ENCODE measurements around the gene FAM162B.
"Not testable (repeated sequence)": the region's sequence is repeated elsewhere in the genome, so short reads cannot be mapped to it uniquely, and the experiment has no call there.

FAM162B gene

GRCh38 chr6:116761779-116762178 lies 3.7 kb downstream of the FAM162B start:
- no peak overlapping the region for H3K9ac ChIP-seq (ENCODE audit: low read depth, low read length)
- no peak overlapping the region for H3K4me2 ChIP-seq (ENCODE audit: insufficient read depth, low read length)
- no peak for TF ChIP-seq EZH2 (IDR thresholded peaks at IDR 0.05; ENCODE audit: borderline replicate concordance, low read depth, low read length, severe bottlenecking)
- TF ChIP-seq, protein P1, sequence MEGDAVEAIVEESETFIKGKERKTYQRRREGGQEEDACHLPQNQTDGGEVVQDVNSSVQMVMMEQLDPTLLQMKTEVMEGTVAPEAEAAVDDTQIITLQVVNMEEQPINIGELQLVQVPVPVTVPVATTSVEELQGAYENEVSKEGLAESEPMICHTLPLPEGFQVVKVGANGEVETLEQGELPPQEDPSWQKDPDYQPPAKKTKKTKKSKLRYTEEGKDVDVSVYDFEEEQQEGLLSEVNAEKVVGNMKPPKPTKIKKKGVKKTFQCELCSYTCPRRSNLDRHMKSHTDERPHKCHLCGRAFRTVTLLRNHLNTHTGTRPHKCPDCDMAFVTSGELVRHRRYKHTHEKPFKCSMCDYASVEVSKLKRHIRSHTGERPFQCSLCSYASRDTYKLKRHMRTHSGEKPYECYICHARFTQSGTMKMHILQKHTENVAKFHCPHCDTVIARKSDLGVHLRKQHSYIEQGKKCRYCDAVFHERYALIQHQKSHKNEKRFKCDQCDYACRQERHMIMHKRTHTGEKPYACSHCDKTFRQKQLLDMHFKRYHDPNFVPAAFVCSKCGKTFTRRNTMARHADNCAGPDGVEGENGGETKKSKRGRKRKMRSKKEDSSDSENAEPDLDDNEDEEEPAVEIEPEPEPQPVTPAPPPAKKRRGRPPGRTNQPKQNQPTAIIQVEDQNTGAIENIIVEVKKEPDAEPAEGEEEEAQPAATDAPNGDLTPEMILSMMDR (IDR thresholded peaks at IDR 0.05; ENCODE audit: borderline replicate concordance, extremely low read depth, low read length, poor library complexity, severe bottlenecking): no peak
- no peak overlapping the region for H3K27ac ChIP-seq (ENCODE audit: low read length)
- no peaks in the 10 kb centered on the region for H3K27me3 ChIP-seq (ENCODE audit: insufficient read depth, low read length, poor library complexity)
- H3K4me3 ChIP-seq (ENCODE audit: low read depth in 1 of 2, low read length in 2 of 2): no peak overlapping the region
- DNase-seq: no peak
- H3K36me3 ChIP-seq (ENCODE audit: insufficient read depth, low read length): no peaks in the 10 kb centered on the region
- H3K4me1 ChIP-seq (ENCODE audit: insufficient read depth, low read length): no peaks in the 10 kb centered on the region
- no peaks in the 10 kb centered on the region for H3K79me2 ChIP-seq (ENCODE audit: insufficient read depth, low read length)
- no peaks in the 10 kb centered on the region for H4K20me1 ChIP-seq (ENCODE audit: insufficient read depth, low read length)
- H3K9me3 ChIP-seq (ENCODE audit: insufficient read depth, low read length, severe bottlenecking): no peaks in the 10 kb centered on the region
- ATAC-seq (ENCODE audit: insufficient read depth, low read depth): no peak
- H2AFZ ChIP-seq (ENCODE audit: low read depth, low read length): no peak overlapping the region

- no peak for TF ChIP-seq EZH2 (IDR thresholded peaks at IDR 0.05; ENCODE audit: borderline replicate concordance, low read depth, low read length, severe bottlenecking)
- TF ChIP-seq, protein P1 (IDR thresholded peaks at IDR 0.05; ENCODE audit: borderline replicate concordance, extremely low read depth, low read length, poor library complexity, severe bottlenecking): no peak
- Histone ChIP-seq H3K9ac (ENCODE audit: low read depth, low read length) (no peak overlapping the region), H3K27me3 (ENCODE audit: insufficient read depth, low read length, poor library complexity) (peaks cover 4% of the 10 kb centered on the region), H4K20me1 (ENCODE audit: insufficient read depth, low read length) (no peaks in the 10 kb centered on the region), H3K4me2 (ENCODE audit: insufficient read depth, low read length) (no peak overlapping the region), H3K27ac (ENCODE audit: low read length) (no peak overlapping the region), H3K36me3 (ENCODE audit: insufficient read depth, low read length) (no peaks in the 10 kb centered on the region), H3K4me3 (ENCODE audit: low read depth in 1 of 2, low read length in 2 of 2) (no peak overlapping the region), H3K9me3 (ENCODE audit: insufficient read depth, low read length, severe bottlenecking) (no peaks in the 10 kb centered on the region), H3K4me1 (ENCODE audit: insufficient read depth, low read length) (no peaks in the 10 kb centered on the region), H3K79me2 (ENCODE audit: insufficient read depth, low read length) (no peaks in the 10 kb centered on the region), H2AFZ (ENCODE audit: low read depth, low read length) (no peak overlapping the region)
- DNase-seq (no peak), ATAC-seq (ENCODE audit: insufficient read depth, low read depth) (no peak)
Observed at GRCh38 chr6:116745176-116745575, 20.3 kb downstream of the FAM162B start.

GRCh38 chr6:116741571-116741970 lies 23.9 kb downstream of the FAM162B start:
- no peaks in the 10 kb centered on the region for H3K36me3 ChIP-seq (ENCODE audit: insufficient read depth, low read length)
- no peak for TF ChIP-seq EZH2 (IDR thresholded peaks at IDR 0.05; ENCODE audit: borderline replicate concordance, low read depth, low read length, severe bottlenecking)
- TF ChIP-seq, protein P1 (IDR thresholded peaks at IDR 0.05; ENCODE audit: borderline replicate concordance, extremely low read depth, low read length, poor library complexity, severe bottlenecking): no peak
- no peak overlapping the region for H3K4me2 ChIP-seq (ENCODE audit: insufficient read depth, low read length)
- H4K20me1 ChIP-seq (ENCODE audit: insufficient read depth, low read length): no peaks in the 10 kb centered on the region
- no peaks in the 10 kb centered on the region for H3K79me2 ChIP-seq (ENCODE audit: insufficient read depth, low read length)
- H3K9ac ChIP-seq (ENCODE audit: low read depth, low read length): no peak overlapping the region
- H2AFZ ChIP-seq (ENCODE audit: low read depth, low read length): no peak overlapping the region
- no peak overlapping the region for H3K4me3 ChIP-seq (ENCODE audit: low read depth in 1 of 2, low read length in 2 of 2)
- no peaks in the 10 kb centered on the region for H3K27me3 ChIP-seq (ENCODE audit: insufficient read depth, low read length, poor library complexity)
- H3K9me3 ChIP-seq (ENCODE audit: insufficient read depth, low read length, severe bottlenecking): peaks cover under 1% of the 10 kb centered on the region
- no peak for ATAC-seq (ENCODE audit: insufficient read depth, low read depth)
- no peaks in the 10 kb centered on the region for H3K4me1 ChIP-seq (ENCODE audit: insufficient read depth, low read length)
- DNase-seq: no peak
- no peak overlapping the region for H3K27ac ChIP-seq (ENCODE audit: low read length)

- H3K4me3 ChIP-seq (ENCODE audit: low read depth in 1 of 2, low read length in 2 of 2); H3K36me3 ChIP-seq (ENCODE audit: insufficient read depth, low read length); H2AFZ ChIP-seq (ENCODE audit: low read depth, low read length); H3K27me3 ChIP-seq (ENCODE audit: insufficient read depth, low read length, poor library complexity); H3K4me1 ChIP-seq (ENCODE audit: insufficient read depth, low read length); DNase-seq; H3K9me3 ChIP-seq (ENCODE audit: insufficient read depth, low read length, severe bottlenecking); H3K27ac ChIP-seq (ENCODE audit: low read length); H3K9ac ChIP-seq (ENCODE audit: low read depth, low read length); H3K79me2 ChIP-seq (ENCODE audit: insufficient read depth, low read length); ATAC-seq (ENCODE audit: insufficient read depth, low read depth); H4K20me1 ChIP-seq (ENCODE audit: insufficient read depth, low read length); H3K4me2 ChIP-seq (ENCODE audit: insufficient read depth, low read length): not testable (repeated sequence)
Observed at GRCh38 chr6:116740486-116740885, 25.0 kb downstream of the FAM162B start.
